Caco-2 (cell line): Measurements from ENCODE around the gene UCN2. TPM values are rescaled to one million over a fixed set of nuclear protein-coding genes. Genes with fewer than 3 reads are reported as not detected.

ENCODE experiments used
- BruUV-seq: library from RNA; stranded (reverse); fragments of 400-500 nt; replicated peaks from 2 replicates; lab custom pipeline; 2021; lab: Mats Ljungman, UMichigan
- CTCF ChIA-PET: fragments of 300-600 bp; sonication (Branson Sonifier 250); formaldehyde crosslinking; loops from one replicate; lab custom pipeline; 2022; ENCODE audit warnings: antibody characterized with exemption; lab: Charles Lee
- POLR2A ChIA-PET: fragments of 300-600 bp; sonication (Branson Sonifier 250); formaldehyde crosslinking; loops from one replicate; lab custom pipeline; 2022; ENCODE audit warnings: antibody characterized with exemption; lab: Charles Lee
- DNase-seq, 2 experiments: peaks; one replicate each; pipeline versions ENCODE4 v3.0.0 to v3.0.0-alpha.2; 2020 to 2022
- H3K27me3 ChIP-seq: replicated peaks from 2 replicates; pipeline ENCODE4 v1.6.0; 2011; ENCODE audit warnings: low read length; ENCODE audit not compliant: control insufficient read depth, insufficient read depth
- H3K36me3 ChIP-seq: 2 replicates; pipeline ENCODE4 v1.5.1; 2011; ENCODE audit warnings: low read length; ENCODE audit not compliant: control insufficient read depth, insufficient read depth
- H3K4me1 ChIP-seq: fragments of 250-450 bp; sonication (Bioruptor Pico); 2 replicates; pipeline ENCODE4 v1.5.1; 2020; ENCODE audit warnings: mild to moderate bottlenecking
- H3K4me3 ChIP-seq: 2 replicates; pipeline ENCODE4 v1.5.1; 2011; ENCODE audit warnings: low read depth, mild to moderate bottlenecking, control low read depth, low read length
- H3K9me3 ChIP-seq: fragments of 250-450 bp; sonication (Bioruptor Pico); 2 replicates; pipeline ENCODE4 v1.5.1; 2020; ENCODE audit warnings: mild to moderate bottlenecking, moderate library complexity
- H3K27ac Mint-ChIP-seq: one replicate; pipeline ENCODE4 v1.8.0; 2022; ENCODE audit warnings: mixed read lengths; ENCODE audit not compliant: unreplicated experiment
- H3K27me3 Mint-ChIP-seq: one replicate; pipeline ENCODE4 v1.8.0; 2022; ENCODE audit warnings: mixed read lengths; ENCODE audit not compliant: insufficient read depth, unreplicated experiment
- H3K36me3 Mint-ChIP-seq: one replicate; pipeline ENCODE4 v1.8.0; 2022; ENCODE audit warnings: mild to moderate bottlenecking, mixed read lengths; ENCODE audit not compliant: insufficient read depth, unreplicated experiment
- H3K4me1 Mint-ChIP-seq: one replicate; pipeline ENCODE4 v1.8.0; 2022; ENCODE audit warnings: low read depth, mixed read lengths; ENCODE audit not compliant: unreplicated experiment
- H3K4me3 Mint-ChIP-seq: one replicate; pipeline ENCODE4 v1.8.0; 2022; ENCODE audit warnings: mild to moderate bottlenecking, moderate library complexity, mixed read lengths; ENCODE audit not compliant: unreplicated experiment
- H3K9me3 Mint-ChIP-seq: one replicate; pipeline ENCODE4 v1.8.0; 2022; ENCODE audit warnings: mixed read lengths; ENCODE audit not compliant: unreplicated experiment
- intact Hi-C: fragments of 100-400 bp; cut with micrococcal nuclease; formaldehyde crosslinking; loops from one replicate; pipeline ENCODE4 v1.10.0; 2022; ENCODE audit not compliant: unreplicated experiment
- total RNA-seq: library from RNA; stranded (reverse); gene quantifications from 2 replicates; pipeline ENCODE4 v1.2.3, GENCODE V29; 2022
- TF ChIP-seq, protein P1 (sequence below), 2 experiments: fragments of 200-600 bp in 1 of 2; IDR thresholded peaks; 1 replicate in 1 of 2; 2 replicates in 1 of 2; pipeline versions ENCODE4 v1.5.1 to v1.8.0; 2011 to 2022; ENCODE audit warnings: antibody characterized with exemption in 1 of 2, control low read depth in 1 of 2, inconsistent platforms in 1 of 2, low read depth in 1 of 2, low read length in 1 of 2, mild to moderate bottlenecking in 1 of 2, moderate library complexity in 1 of 2; ENCODE audit not compliant: insufficient read depth in 1 of 2, severe bottlenecking in 1 of 2, unreplicated experiment in 1 of 2

Gene UCN2
- total RNA-seq, 1 experiment from 2014 or later, result 0.54 TPM

DNA sequence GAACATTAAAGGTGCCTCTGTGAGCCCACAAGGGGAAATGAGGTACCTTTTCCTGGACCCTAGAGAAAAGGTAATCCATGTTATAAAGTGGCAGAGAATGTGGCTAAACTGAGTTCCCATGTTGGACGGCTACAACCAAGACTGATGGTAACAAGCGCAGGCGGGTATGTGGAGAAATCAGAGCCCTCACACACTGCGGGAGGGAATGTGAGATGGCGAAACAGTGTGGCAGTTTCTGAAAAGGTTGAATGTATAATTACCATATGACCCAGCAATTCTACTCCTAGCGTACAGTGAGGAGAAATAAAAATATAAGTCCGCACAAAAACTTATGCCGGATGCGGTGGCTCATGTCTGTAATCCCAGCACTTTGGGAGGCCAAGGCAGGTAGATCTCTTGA, 35.5 kb downstream of the UCN2 start:
- H3K36me3 ChIP-seq, result peaks cover 1% of the 10 kb centered on the region; the same call in 1 of the 2 replicates
- H3K27ac Mint-ChIP-seq, result no peak overlapping the region

DNA sequence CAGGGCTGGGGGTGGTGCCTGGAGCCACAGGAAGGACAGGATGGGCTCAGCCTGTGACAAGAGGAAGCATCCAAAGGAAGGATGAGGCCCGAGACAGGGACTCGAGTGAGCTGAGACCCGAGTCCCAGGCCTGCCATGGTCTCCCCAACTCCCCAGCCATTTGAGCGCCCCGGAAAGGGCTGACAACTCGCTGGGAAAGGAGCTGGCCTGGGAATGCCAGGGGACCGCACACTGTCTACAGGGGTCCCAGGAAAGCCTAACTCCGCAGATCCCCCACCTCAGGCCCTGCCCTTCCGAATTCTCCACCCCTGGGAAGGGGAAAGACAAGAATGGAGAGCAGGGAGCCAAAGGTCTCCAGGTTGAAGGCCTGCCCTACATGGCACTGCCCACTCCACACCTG, 38.6 kb downstream of the UCN2 start:
- Histone ChIP-seq H3K27me3 (no peaks in the 10 kb centered on the region), H3K9me3 (no peaks in the 10 kb centered on the region), H3K36me3 (peaks cover 3% of the 10 kb centered on the region), H3K4me1 (no peaks in the 10 kb centered on the region), H3K4me3 (no peak overlapping the region)
- POLR2A ChIA-PET, result no interaction called here
- Mint-ChIP-seq H3K4me1 (no peaks in the 10 kb centered on the region), H3K9me3 (no peaks in the 10 kb centered on the region), H3K27me3 (no peaks in the 10 kb centered on the region), H3K27ac (no peak overlapping the region), H3K4me3 (no peak overlapping the region), H3K36me3 (peaks cover 17% of the 10 kb centered on the region)
- CTCF ChIA-PET, result interaction anchor here (0.6 kb wide), 1 partner anchor 330 kb away, joined by 6 read pairs; no protein-coding TSS in a partner anchor
- TF ChIP-seq, protein P1, sequence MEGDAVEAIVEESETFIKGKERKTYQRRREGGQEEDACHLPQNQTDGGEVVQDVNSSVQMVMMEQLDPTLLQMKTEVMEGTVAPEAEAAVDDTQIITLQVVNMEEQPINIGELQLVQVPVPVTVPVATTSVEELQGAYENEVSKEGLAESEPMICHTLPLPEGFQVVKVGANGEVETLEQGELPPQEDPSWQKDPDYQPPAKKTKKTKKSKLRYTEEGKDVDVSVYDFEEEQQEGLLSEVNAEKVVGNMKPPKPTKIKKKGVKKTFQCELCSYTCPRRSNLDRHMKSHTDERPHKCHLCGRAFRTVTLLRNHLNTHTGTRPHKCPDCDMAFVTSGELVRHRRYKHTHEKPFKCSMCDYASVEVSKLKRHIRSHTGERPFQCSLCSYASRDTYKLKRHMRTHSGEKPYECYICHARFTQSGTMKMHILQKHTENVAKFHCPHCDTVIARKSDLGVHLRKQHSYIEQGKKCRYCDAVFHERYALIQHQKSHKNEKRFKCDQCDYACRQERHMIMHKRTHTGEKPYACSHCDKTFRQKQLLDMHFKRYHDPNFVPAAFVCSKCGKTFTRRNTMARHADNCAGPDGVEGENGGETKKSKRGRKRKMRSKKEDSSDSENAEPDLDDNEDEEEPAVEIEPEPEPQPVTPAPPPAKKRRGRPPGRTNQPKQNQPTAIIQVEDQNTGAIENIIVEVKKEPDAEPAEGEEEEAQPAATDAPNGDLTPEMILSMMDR (IDR thresholded peaks at IDR 0.05; ENCODE audit: insufficient read depth in 1 of 2, low read depth in 1 of 2, low read length in 1 of 2, severe bottlenecking in 1 of 2, unreplicated experiment in 1 of 2), result no peak
- BruUV-seq, result no TSS peak
- DNase-seq, result no peak
- intact Hi-C loops, result no loop called here

More for the DNA sequence above, 35.5 kb downstream of the UCN2 start:
- no peak overlapping the region for H3K4me3 ChIP-seq
- H3K4me1 Mint-ChIP-seq, result no peaks in the 10 kb centered on the region
- no peaks in the 10 kb centered on the region for H3K4me1 ChIP-seq
- no peaks in the 10 kb centered on the region for H3K27me3 ChIP-seq
- H3K27me3 Mint-ChIP-seq, result no peaks in the 10 kb centered on the region
- intact Hi-C loops, result no loop called here
- no TSS peak for BruUV-seq
- TF ChIP-seq, protein P1 (IDR thresholded peaks at IDR 0.05; ENCODE audit: insufficient read depth in 1 of 2, low read depth in 1 of 2, low read length in 1 of 2, severe bottlenecking in 1 of 2, unreplicated experiment in 1 of 2), result no peak
- POLR2A ChIA-PET, result no interaction called here
- H3K36me3 Mint-ChIP-seq, result peaks cover 17% of the 10 kb centered on the region
- H3K9me3 Mint-ChIP-seq, result no peaks in the 10 kb centered on the region
- no peak overlapping the region for H3K4me3 Mint-ChIP-seq
- no peaks in the 10 kb centered on the region for H3K9me3 ChIP-seq
- DNase-seq, result no peak
- CTCF ChIA-PET, result no interaction called here

DNA sequence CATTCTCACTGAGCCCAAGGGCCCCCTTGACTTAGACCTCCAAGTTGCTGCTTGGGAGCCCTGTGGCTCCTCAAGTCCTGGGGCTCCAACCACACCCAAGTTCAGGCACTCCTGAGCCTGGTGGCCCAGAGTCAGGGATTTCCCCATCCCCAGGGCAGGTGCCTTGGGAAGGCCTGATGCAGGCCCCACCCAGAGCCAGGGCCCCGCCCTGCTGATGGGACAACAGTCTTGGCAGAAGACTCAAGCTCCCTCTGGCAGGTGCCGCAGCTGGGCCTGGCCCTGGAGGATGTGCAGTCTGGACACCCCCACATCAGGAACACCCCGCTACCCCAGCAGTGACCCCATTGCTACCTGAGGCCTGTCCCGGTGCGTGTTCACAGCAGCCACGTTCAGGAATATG, 41.9 kb downstream of the UCN2 start:
- H3K4me3 Mint-ChIP-seq, result no peak overlapping the region
- H3K27ac Mint-ChIP-seq, result no peak overlapping the region
- no peaks in the 10 kb centered on the region for H3K4me1 Mint-ChIP-seq
- peaks cover 7% of the 10 kb centered on the region for H3K36me3 Mint-ChIP-seq
- no peaks in the 10 kb centered on the region for H3K9me3 ChIP-seq
- no peaks in the 10 kb centered on the region for H3K27me3 Mint-ChIP-seq
- no peaks in the 10 kb centered on the region for H3K4me1 ChIP-seq
- H3K4me3 ChIP-seq, result no peak overlapping the region
- no TSS peak for BruUV-seq
- TF ChIP-seq, protein P1 (IDR thresholded peaks at IDR 0.05; ENCODE audit: insufficient read depth in 1 of 2, low read depth in 1 of 2, low read length in 1 of 2, severe bottlenecking in 1 of 2, unreplicated experiment in 1 of 2), result no peak
- intact Hi-C loops, result no loop called here
- peaks cover 4% of the 10 kb centered on the region for H3K36me3 ChIP-seq
- ChIA-PET POLR2A (no interaction called here), CTCF (interaction anchor here (0.6 kb wide), 1 partner anchor 114 kb away, joined by 5 read pairs; no protein-coding TSS in a partner anchor)
- no peaks in the 10 kb centered on the region for H3K27me3 ChIP-seq
- no peaks in the 10 kb centered on the region for H3K9me3 Mint-ChIP-seq
- no peak for DNase-seq
